Glutamatergic neuron (in vitro differentiated cells): ENCODE measurements around the gene CCAR1. TPM values are rescaled to one million over a fixed set of nuclear protein-coding genes. Genes with fewer than 3 reads are reported as not detected.

ENCODE experiments used
- microRNA-seq: library from miRNA; unstranded; fragments of <30 nt; microRNA quantifications from one replicate; pipeline ENCODE4, GENCODE V29; 2020; ENCODE audit not compliant: unreplicated experiment
- total RNA-seq: library from RNA; stranded (reverse); fragmentation: NEBNext Ultra II Directional; extraction: Animal tissue kit (Norgen Biotek cat#: 25700); gene quantifications from one replicate; pipeline ENCODE4 v1.2.1, GENCODE V29; 2021; ENCODE audit not compliant: unreplicated experiment

The CCAR1 gene
- total RNA-seq, 1 donor from 2014 or later: 85.5 TPM

Small RNA genes lying within 50 kb of the gene (microRNA-seq; reads per million reads assigned to microRNA genes)
- gene MIR1254-1: 0.69 reads per million

Other genes starting within 250 kb of the CCAR1 start
- 9.9 TPM for gene DNA2, start 249.3 kb upstream of the CCAR1 start, total RNA-seq
- 30.7 TPM for gene SLC25A16, start 193.7 kb upstream of the CCAR1 start, total RNA-seq
- 31.6 TPM for gene TET1, start 160.9 kb upstream of the CCAR1 start, total RNA-seq
- 0.47 TPM for gene STOX1, start 106.3 kb downstream of the CCAR1 start, total RNA-seq
- 31.6 TPM for gene DDX50, start 180.1 kb downstream of the CCAR1 start, total RNA-seq
- 39.9 TPM for gene DDX21, start 234.9 kb downstream of the CCAR1 start, total RNA-seq